GM12892 (cell line): Measurements from ENCODE around the gene HMX2.

ENCODE experiments used
- POLR2A ChIP-seq: IDR thresholded peaks from 2 replicates; pipeline ENCODE4 v1.6.1; 2011; ENCODE audit warnings: low read depth, low read length, control low read depth
- POLR2AphosphoS5 ChIP-seq: IDR thresholded peaks from 2 replicates; pipeline ENCODE4 v1.6.1; 2011; ENCODE audit warnings: low read depth, low read length, control low read depth

DNA sequence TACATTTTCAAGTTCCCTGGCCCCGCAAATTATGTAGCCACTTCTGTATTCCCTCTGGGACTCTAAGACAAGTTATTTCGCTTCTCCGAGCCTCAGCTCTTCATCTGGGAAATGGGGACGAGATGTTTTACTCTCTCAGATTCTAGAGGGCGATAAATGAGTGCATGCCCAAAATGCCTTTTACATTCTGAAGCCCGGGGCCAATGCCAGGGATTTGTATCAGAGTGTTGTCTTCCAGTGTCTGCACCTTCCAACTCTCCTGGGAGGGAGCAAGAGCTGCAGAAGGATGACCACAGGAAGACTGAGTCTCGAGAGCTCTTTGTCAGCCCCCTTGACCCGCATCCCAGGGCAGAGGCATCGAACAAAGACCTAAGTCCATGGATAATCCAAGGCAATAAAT, 46.1 kb downstream of the HMX2 start:
- TF ChIP-seq POLR2AphosphoS5 (no peak), POLR2A (no peak)
